ENCODE data around the gene MARK2.

The MARK2 gene

DNA sequence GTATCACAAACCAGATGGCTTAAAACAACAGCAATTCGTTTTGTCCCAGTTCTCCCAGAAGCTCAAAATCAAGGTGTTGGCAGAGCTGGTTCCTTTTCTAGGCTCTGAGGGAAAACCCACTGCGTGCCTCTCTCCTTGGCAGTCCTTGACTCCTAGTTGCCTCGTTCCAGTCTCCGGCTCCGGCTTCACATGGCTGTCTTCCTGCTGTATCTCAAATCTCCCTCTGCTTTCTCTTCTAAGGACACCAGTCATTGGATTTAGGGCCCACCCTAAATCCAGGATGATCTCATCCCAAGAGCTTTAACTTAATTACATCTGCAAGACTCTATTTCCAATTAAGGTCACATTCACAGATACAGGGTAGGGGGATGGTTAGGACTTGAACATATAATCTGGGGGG is 90.7 kb downstream of the MARK2 start:
- DNase-seq (ENCODE audit: low spot score), result no peak

DNA sequence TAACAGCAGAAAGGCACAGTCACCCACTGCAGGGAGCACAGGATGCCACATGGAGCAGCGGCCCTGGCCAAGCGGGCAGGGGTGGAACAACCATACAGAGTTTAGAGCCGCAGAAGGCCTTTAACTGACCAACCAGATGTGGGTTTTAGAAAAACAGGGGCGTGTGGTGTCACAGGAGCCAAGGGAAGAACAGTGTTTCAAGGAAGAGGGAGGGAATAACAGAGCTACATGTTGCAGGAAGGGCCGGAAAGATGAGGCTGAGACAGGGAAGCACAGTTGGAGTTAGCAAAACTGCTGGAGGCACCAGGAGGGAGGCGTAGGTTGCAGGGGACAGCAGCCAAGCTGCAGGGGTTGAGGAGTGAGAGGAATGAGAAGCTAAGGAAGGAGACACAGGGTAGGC is 92.1 kb downstream of the MARK2 start:
- DNase-seq (ENCODE audit: low spot score), result no peak

DNA sequence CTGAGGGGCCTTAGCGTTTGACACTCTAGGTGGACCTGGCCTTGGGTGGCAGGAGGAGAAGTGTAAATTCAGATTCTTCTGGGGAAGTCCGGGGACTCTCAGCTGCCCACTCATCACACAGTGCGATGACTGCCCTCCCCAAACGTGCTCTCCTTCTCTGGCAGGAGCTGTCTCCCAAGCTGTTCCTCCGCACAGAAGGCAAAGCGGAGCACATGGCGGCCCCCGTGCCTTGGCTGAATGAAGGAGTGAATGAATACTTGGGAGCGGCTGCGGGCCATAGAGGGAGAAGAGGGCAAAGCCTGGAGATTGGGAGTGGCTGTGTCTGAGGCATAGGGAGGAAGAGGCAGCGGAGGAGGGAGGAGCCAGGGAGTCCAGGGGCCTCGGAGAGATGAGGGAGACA is 93.0 kb downstream of the MARK2 start:
- DNase-seq (ENCODE audit: low spot score), result no peak

DNA sequence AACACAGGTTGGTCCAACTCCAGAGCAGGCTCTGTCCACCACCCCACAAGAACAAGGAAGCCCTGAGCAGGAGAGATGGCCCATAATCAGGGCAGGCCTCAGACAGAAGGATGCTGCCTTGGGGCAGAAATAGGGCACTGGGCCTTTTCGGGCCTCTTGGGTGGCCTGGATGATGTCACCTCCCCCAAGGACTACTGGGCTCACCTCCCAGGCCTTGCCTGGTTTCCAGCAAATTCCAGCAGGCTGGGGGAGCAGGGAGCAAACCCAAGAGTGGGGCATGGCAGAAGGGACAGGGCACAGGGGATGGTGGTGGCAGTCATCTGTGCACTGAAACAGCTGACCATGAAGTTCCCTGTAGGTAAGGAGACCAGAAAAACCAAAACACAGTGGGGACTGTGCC is 94.5 kb downstream of the MARK2 start:
- no peak for DNase-seq (ENCODE audit: low spot score)

DNA sequence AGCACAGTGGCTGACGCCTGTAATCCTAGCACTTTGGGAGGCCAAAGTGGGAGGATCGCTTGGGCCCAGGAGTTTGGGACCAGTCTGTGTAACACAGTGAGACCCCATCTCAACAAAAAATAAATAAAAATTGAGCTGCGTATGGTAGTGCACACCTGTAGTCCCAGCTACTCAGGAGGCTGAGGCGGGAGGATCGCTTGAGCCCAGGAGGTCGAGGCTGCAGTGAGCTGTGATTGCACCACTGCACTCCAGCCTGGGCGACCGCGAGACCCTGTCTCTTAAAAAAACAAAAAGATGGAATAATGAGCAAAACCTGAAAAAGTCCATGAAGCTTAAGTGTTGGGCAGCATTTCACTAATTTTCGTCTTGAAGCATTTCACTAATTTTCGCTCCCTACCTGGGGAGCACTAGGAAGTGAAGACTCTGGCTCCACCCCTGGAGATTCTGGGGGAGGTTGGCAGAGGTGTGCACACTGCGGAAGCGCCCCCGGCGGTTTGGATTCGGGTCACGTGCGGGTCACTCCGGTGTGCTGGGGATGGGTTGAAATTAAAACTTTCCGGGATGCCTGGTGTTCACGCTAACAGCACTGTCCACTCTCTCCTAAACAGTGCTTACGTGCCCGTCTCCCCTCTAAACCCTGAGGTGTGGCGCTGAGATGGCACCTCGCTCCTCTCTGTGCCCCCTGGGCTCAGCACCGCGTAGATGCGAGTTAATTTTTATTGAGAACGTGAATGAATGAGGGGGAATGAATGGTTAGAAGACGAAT is 99.0 kb downstream of the MARK2 start:
- DNase-seq (ENCODE audit: low spot score), result no peak

DNA sequence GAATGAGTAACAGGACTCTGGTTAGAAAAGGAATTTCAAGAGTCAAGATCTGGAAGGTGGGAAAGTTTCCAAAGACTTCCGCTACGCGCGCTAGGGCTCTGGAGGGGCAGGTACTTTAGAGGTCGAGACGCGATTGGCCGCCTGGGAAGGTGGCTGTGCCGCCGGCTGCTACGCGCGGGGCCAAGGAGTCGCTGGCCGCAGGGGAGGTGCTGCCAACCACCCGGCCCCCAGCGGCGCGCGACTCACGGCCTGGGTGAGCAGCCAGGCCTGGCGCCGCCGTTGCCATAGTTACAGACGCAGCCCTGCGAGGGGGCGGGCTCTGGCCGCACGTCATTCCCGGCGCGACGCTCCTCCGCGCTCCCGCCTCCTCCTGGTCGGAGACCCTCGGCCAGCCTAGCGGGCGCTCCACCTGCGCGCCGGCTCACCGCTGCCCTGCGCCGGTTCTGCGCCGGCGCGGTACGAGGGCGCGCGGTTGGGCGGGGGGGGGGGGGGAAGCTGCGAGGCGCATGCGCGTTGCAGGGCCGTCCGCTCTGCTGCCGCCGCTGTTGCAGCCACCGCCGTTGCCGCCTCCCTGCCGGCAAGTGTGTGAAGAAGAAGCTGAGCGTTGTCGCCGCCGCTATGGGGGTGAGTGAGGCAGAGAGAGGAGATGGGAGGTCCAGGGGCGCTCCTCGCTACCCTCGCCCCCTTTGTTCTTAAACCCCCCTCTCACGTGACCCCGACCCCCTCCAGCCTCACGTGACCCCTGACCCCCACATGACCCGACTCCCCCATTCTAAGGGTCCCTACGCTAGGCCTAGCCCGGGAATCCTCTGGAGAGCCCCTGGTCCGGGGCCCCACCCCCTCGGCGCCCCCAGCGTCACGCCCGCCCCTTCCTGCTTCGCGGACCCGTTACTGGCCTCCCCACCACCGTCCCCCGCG is 99.8 kb downstream of the MARK2 start, which contains the start of gene NAA40:
Gene NAA40, plus strand, starts transcription at position 524 of the 918 bp plus-strand sequence. Its CDS starts 95 bp downstream, at position 619.
- DNase-seq (ENCODE audit: low spot score), result peak; percentile 100

DNA sequence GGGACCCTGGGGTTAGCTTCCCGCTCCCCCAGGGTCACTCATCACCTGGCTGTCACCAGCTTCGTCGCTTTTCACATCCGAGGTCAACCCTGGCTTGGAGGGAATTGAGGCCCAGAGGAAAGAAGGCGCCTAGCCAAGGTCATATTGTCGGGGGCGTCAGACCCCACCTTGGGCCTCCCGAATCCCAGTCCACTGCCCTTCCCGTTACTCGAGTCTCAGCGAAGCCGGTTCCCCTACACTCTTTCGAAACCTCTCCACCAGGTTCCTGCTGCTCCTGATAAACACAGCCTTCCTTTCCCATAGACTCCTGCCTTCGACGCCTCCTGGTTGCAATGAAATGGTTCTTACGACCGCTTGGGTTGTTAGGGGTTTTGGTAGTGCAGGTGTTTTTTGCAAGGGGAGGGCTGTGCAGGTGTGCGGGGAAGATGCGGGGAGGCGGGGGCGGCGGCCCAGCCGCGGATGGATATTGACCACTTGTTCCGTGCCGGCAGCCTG is 100.5 kb downstream of the MARK2 start:
- no peak for DNase-seq (ENCODE audit: low spot score)

DNA sequence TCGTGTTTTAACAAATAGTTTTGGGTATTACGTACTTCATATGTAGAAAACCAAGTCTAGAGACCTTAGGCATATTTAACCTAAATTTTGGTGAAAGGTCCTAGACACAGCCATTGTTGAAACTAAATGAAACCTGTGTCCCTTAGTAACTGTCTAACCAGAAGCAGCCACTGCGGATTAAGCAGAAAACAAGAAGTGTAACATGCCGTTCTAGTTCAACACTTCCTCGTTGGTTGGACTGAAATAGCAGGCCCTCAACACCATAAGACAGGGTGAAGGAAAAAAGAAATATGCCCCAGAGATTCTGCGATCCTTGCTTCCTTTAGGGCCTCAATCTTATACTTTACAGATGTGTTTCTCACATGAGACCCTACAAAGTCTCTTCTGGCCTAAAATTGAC is 101.9 kb downstream of the MARK2 start:
- no peak for DNase-seq (ENCODE audit: low spot score)

DNA sequence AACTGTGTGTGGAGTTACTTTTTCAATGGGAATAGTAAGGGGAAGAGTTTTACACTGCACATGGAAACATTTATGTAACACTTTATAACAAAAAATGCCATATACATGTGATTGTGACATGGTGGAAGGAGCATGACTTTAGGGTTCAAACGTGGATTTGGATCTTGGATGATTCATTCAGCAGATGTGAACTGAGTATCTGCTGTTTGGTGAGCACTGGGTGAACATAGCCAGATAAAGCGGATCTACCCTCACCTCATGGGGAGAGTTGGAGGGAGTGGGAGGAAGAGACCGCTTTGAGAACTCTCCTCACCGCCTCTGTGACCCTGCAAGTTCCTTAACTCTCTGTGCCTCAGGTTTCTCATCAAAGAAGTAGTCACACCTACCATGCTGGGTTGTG is 103.0 kb downstream of the MARK2 start:
- DNase-seq (ENCODE audit: low spot score), result no peak

DNA sequence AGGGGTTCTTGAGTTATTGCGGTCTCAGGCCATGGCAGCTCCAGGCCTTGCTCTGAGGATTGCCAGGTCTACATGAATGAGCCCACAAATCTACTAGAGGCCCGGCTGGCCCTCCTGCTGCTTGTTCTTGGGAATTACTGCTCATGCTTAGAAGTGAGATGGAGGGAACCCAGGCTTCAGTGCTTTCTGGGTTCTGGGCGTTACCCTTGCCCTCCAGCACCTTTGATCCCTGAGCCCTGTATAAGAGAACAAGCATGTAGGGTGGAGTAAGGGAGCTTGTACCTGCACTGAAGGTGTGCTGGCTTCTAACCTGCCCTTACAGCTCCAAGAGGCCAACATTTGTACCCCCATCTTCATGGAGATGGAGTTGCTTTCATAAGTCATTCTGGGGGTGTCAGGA is 103.9 kb downstream of the MARK2 start:
- no peak for DNase-seq (ENCODE audit: low spot score)

DNA sequence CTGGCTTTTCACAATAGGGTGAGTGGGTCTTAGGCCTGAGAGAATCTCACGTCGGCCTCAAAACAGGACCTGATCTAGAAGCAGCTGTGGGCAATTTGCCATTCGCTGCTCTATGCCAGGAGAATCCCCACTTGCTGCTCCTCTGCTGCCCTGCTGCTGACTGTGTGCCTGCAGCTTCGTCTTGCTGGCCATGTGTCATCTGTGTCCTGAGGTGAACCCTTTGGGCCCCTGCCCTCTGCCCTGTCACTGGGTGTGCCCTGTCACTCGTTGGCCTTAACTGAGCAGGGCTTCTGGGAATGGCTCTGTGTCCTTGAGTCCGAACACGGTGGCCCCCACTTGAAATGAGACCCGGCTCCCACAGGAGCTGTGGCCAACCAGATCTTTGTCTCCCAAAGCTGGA is 106.1 kb downstream of the MARK2 start:
- no peak for DNase-seq (ENCODE audit: low spot score)

DNA sequence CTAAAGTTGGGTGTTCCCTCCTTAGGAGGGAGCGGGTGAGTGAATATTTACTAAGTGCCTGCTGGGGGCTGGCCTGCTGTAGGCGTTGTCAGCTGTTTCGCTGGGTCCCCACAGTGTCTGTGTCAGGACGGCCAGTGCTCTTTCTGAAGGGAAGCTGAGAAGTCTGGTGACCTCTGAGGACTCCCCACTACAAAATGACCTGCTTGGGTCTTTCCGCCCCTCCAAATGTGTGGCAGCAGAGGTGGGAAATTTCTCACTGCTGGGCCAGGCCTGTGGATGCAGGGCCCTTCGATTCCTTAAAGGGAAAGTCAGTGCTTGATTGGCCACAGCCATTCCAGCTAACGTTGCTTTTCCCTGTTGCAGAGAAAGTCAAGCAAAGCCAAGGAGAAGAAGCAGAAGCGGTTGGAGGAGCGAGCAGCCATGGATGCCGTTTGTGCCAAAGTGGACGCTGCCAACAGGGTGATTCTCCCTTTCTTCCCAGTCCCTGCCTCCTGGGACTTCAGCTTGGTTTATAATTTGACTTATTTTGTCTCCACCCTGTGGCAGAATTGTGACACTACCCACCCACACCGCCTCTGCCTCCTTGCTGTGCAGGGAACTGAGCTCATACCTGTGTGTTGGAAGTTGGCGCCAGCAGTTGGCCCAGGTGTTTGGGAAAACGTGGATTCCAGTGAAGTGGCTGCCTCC is 106.7 kb downstream of the MARK2 start:
- DNase-seq (ENCODE audit: low spot score), result peak; percentile 85

DNA sequence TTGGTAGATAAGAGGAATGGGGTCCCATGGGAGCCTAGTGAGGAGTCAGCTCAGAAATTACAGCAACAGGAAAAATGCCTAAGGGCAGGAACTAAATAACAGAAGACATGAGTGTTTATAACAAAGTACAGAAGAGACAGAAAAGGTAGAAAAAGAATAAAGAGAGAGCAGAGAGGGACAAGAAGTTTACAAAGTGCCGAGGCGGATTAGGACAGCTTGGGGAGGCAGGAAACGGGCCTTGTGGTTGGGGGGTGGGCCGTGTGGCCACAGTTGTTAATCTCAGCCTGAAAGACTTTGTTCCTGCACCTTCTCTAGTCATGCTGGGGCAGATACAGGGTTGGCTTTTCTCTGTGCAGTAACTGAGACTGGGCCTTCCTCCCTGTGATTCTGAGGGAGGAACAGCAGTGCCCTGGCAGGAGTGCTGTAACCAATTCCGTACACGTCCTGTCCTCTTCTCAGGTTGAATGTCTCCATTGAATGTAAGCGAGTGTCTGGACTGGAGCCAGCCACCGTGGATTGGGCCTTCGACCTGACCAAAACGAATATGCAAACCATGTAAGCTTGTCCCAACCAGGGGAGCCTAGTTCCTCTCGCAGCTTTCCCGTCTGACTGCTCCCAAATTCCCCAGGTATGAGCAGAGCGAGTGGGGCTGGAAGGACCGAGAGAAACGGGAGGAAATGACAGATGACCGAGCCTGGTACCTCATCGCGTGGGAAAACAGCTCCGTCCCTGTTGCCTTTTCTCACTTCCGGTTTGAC is 113.0 kb downstream of the MARK2 start:
- no peak for DNase-seq (ENCODE audit: low spot score)

DNA sequence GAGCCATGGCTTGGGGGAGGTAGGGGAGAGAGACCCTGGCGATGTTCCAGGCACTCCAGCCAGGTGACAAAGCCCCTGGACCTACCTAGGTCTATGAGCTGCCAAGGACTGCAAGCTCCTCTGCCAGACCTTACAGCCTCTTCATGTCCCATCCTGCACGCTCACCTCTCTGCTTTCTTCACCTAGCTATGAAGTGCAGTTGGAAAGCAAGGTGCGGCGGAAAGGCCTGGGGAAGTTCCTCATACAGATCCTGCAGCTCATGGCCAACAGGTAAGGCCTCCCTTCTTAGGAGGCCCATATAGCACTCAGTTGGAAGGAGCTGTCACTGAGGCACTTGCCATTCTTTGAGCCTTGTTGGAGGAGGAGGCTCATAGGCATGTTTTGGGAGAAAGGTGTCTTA is 113.7 kb downstream of the MARK2 start:
- DNase-seq (ENCODE audit: low spot score), result no peak

DNA sequence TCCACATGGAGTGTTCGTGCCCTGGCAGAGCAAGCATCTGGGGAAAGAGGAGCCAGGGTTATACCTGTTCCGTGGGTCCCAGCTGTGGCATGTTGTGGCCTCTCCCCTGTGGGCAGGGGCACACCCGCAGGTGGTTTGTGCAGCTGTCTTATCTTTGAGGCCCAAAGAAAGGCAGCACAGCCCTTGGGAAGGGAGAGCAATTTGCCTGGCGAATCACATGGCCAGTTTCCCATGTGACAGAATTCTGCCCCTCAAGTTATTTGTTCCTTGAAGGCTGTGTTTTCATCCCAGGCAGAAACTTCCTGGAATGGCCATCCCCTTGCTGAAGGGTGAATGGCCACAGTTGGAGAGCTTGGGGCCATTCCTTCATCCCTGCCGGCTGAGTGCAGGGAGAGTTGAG is 119.1 kb downstream of the MARK2 start:
- DNase-seq (ENCODE audit: low spot score), result no peak

Measured in AG08396 (cell line).